Coronary artery (tissue), 2 donors: ENCODE results near the gene FES.
"Not testable (repeated sequence)": the region's sequence is repeated elsewhere in the genome, so short reads cannot be mapped to it uniquely, and the experiment has no call there.

ENCODE experiments used
- DNase-seq: peaks from one replicate; pipeline ENCODE4 v3.0.0-alpha.2; 2017; ENCODE audit warnings: low spot score
- H3K27ac ChIP-seq, 2 donors: fragments of 200-600 bp; sonication (generic); one replicate each; pipeline ENCODE4 v1.5.1; 2016 to 2019
- H3K4me3 ChIP-seq: fragments of 200-600 bp; sonication (generic); 2 replicates; pipeline ENCODE4 v1.5.1; 2016; ENCODE audit warnings: mild to moderate bottlenecking, moderate library complexity
- CTCF ChIP-seq: fragments of 200-600 bp; sonication (generic); IDR thresholded peaks from one replicate; pipeline ENCODE4 v1.5.1; 2019; ENCODE audit warnings: antibody characterized with exemption

The FES gene

GRCh38 chr15:90891346-90891949, 7.1 kb downstream of the FES start:
- Histone ChIP-seq H3K27ac (no peak overlapping the region), H3K4me3 (no peak overlapping the region)
- TF ChIP-seq CTCF = no peak
- no peak for DNase-seq

- no peak for DNase-seq
- H3K4me3 ChIP-seq = no peak overlapping the region
- no peak overlapping the region for H3K27ac ChIP-seq
- no peak for TF ChIP-seq CTCF
These were observed 7.7 kb downstream of the FES start for GRCh38 chr15:90892023-90892422.

GRCh38 chr15:90892498-90893174, 8.3 kb downstream of the FES start:
- no peak for TF ChIP-seq CTCF
- H3K27ac ChIP-seq = no peak overlapping the region
- no peak for DNase-seq

GRCh38 chr15:90893175-90894090, 9.1 kb downstream of the FES start:
- Histone ChIP-seq H3K27ac (no peak overlapping the region), H3K4me3 (no peak overlapping the region)
- DNase-seq = no peak
- TF ChIP-seq CTCF = no peak

More at GRCh38 chr15:90892498-90893174, 8.3 kb downstream of the FES start:
- H3K4me3 ChIP-seq = no peak overlapping the region

- no peak overlapping the region for H3K4me3 ChIP-seq
- no peak overlapping the region for H3K27ac ChIP-seq
- no peak for DNase-seq
- TF ChIP-seq CTCF = no peak
These were observed 11.3 kb downstream of the FES start for GRCh38 chr15:90895571-90896117.

- not testable (repeated sequence) for H3K27ac ChIP-seq, DNase-seq
These were observed 12.9 kb downstream of the FES start for GRCh38 chr15:90897131-90897655.

More at GRCh38 chr15:90897131-90897655, 12.9 kb downstream of the FES start:
- H3K4me3 ChIP-seq = not testable (repeated sequence)
